GM21619 (cell line): ENCODE results near the gene SLC6A8.

Source experiments
- ATAC-seq: cut with Tn5 transposase; IDR thresholded peaks from one replicate; pipeline ENCODE4 v1.9.1; 2021; ENCODE audit not compliant: unreplicated experiment

The SLC6A8 gene

DNA sequence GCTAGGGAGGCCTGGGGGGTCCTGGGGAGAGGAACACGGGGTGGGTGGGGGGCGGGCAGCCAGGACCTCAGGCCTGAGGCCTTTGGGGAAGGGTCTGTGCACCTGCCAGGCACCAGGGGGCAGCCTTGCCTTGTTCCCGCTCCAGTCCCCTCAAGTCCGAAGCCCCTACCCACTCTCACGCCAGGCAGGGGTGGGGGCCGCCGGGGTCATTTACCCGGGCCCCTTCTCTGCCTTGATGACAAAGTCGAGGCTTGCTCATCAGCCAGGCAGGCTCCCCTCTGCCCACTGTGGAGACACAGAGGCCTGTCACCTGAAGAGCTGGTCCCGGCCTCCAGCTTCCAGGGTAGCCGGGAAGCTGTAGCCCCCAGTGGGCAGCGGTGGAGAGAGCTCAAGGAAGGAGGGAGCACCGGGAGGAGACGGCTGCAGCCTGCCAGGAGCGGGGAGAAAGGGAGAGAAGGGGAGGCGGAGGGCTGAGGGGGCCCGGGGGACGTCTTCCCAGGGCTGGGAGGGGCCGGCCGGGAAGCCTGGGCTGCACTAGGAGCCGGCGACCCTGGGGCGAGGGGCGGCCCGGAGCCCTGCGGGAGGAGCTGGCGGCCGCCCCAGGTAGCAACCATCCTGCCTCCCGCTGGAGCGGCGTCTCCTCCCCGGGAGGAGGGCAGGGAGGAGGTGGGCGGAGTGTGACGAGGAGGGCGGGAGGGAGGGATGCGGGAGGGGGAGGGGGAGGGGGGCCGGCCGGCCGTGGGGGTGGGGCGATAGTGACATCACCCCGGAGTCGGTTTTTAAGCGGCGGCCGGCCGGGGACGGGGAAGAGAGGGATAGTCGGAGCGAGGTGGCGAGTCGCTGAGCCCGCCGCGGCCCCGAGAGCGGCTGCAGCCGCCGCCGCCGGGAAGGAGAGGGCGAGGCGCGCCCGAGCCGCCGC is at the start of gene SLC6A8:
TSS of gene SLC6A8 (plus strand) at position 806 of the 919 bp plus-strand sequence. CDS start 649 bp downstream, outside the sequence.
- ATAC-seq: no peak

DNA sequence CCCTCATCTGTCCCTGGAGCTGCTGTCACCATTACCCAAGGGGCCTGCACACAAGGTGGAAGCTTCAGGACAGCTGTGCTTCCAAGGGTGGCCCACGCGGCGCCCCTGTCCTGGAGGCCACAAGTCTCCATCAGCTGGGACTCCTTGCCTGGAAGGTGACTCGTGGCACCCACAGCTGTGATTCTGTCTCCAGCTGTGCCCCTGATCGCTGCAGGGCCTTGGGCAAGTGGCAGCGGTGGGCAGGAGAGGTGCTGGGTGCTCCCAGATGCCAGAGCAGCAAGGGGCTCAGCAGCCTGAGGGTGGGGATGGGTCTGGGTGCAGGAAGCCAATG is 49.7 kb upstream of the SLC6A8 start:
- ATAC-seq: no peak

DNA sequence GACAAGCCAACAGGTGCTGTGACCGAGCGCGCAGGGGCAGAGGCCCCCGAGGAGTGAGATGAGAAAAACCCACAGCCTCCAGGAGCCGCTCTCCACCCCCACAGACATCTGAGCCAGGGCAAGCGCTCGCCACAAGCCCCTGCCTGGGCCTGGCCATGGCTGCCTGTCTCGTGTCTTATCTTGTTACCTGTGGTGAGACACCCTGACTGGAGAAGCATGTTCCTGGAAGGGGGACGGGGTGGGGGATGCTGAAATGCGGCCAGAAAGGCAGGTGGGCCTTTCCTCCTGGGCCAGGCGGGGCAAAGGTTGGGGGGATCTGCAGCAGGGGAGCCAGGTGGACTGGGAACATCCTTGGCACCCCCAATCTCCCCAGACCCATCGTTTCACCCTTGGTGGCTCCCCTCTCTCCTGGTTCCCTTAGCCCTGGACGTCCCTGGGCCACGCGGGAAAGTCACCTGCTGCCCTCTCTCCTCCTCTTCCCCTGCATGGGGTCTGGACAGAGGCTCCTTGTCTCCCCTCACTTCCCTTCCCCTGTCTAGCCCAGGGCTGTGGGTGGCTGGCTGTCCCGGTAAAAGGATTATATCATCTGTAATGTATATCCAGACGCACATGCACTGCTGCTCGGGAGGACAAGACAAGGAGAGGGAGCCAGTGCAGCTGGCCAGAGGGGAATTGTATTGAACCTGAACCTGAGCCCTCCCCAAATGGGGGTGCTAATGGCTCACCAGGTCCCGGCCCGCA is 49.1 kb upstream of the SLC6A8 start:
- ATAC-seq: no peak

DNA sequence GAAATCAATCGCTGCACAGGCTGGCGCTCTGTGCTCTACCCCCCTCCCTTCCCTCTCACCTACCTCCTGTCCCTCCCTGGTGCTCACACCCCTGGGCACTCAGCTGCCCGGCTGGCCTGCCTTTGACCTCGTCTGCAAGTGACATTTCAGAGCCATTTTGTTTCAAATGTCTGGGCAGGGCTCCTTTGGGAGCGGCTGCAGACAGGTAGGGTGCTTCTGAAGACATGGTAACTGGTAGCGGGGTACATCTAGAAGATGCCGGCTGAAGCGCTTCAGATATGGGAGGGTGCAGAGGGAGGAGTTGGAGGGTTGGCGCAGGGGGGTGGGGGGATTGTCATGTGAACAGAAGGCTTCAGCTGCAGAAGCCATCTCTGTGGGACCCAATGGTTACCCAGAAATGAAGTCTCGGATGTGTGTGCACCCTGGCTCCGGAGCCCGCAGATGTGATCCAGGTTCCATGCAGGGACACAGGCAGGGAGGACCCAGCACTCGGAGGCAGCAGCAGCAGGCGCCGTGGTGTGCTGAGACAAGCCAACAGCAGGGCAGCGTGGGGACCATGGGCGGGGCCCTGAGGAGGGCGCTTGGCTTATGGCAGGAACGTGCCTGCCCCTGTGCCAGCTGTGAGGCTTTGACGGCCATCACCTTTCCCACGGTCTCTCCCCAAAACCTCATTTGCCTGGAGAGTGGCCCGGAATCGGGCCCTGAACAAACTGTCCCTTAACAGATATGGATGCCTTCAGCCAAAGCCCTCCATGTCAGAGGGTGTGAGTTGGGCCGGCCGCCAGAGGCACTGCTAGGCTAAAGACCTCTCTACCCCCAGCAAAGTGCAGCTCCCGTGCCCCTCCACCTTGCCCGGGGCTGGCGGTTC is 48.3 kb upstream of the SLC6A8 start:
- no peak for ATAC-seq

DNA sequence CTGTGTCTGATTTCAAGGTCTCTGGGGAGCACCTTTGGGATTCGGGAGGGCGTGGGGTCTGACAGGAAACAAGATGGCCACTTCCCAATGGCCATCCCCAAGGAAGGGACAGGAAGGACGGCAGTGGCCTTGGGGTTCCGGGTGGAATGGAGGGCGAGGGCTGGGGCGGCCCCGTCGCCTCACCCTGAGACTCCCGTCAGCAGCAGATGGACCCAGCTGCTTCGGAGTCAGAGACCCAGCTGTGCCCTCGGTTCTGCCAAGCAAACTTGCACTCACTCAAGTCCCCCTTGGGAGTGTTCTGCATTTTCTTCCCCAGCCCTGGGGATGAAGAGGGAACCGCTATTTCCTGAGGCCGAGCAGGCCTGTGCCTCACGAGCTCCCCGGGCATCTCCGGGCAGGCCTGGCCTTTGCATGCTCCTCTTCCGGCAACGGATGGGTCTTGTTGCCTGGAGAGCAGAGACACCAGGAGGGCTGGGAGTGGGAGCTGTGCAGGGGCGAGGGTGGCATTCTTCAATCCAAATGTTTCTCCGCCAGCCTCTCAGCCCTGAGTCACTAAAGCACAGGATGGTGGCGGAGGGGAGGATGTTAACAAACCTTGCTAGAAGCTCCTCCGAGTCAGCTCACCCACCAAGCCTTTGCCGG is 47.6 kb upstream of the SLC6A8 start:
- no peak for ATAC-seq

DNA sequence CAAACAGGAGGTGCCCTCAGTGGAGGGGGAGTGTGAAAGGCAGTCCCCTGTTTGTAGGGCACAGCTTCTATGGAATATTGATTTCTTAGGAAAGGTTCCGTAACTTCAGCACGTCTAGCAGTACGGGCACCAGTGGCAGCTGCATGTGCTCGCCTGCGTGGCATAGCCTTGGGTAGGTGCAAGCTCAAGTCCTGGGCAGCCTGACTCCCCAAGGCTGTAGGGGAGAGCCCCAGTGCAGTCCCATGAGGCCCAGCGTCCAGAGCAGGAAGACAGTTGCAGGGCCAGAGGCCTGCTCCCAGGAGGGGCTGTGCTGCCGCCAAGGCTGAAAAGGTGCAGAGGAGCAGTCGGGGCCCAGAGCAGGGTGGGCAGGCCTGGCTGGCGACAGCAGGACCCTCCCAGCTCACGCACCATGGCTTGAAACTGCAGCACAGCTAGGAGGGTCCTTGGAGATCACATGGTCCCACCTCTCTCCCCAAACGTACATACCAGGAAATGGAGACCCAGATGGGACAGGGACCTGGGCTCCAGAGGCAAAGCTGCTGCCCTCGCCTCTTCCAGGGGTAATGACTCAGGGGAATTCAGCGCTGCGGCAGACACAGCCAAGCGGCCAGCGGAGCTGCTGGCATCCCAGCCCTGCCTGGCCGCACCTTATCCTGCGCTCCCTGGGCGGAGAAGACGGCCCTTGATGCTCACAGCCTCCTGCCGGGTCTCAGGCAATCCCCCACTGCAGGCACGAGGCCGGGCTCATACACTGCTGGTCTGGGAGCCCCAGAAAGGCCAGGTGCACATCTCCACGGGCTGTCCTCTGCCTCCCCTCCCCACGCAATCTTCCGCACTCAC is 46.8 kb upstream of the SLC6A8 start:
- no peak for ATAC-seq

DNA sequence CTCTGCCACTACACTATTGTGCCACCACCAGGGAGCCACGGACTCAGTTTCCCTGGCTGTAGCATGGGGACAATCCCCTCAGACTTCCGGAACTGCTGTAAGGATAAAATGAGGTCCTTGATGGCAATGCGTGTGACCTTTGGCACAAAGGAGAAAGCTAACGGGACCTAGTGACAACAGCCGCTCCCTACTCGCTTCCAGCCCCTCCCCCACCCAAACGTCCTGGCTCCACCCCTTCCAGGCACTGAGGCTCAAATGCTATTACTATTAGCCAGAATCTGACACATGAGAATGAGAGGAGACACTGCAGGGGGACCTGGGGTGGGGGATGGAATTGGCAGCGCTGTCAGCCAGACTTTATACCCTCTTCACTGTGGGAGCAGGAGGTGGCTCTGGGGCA is 46.1 kb upstream of the SLC6A8 start:
- ATAC-seq: no peak

DNA sequence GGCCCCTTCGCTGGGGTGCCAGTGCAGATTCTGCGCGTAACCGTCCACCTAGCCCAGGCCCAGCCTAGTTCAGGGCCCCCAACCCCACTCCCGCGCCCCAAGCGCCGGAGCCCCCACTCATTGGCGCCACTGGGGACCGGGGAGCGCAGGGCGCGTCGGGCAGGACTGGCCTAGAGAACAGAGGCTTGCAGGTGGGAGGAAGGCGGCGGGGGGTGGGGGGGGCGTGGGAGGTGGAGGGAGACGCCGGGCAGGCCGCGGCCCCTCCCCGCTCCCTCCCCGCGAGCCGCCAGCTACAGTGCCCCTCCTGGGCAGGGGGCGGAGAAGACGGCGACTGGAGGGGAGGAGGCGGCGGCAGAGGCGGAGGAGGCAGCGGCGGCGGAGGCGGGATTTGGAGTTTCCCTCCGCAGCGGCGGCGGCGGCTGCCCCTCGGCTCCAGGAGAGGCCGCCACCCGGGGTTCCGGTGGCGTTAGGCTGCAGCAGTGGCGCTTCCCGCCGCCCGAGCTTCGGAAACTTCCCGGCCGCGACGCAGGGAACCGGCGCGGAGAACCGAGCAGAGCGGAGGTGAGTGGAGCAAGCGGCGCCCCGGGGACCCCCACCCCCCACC is 45.6 kb upstream of the SLC6A8 start:
- no peak for ATAC-seq

DNA sequence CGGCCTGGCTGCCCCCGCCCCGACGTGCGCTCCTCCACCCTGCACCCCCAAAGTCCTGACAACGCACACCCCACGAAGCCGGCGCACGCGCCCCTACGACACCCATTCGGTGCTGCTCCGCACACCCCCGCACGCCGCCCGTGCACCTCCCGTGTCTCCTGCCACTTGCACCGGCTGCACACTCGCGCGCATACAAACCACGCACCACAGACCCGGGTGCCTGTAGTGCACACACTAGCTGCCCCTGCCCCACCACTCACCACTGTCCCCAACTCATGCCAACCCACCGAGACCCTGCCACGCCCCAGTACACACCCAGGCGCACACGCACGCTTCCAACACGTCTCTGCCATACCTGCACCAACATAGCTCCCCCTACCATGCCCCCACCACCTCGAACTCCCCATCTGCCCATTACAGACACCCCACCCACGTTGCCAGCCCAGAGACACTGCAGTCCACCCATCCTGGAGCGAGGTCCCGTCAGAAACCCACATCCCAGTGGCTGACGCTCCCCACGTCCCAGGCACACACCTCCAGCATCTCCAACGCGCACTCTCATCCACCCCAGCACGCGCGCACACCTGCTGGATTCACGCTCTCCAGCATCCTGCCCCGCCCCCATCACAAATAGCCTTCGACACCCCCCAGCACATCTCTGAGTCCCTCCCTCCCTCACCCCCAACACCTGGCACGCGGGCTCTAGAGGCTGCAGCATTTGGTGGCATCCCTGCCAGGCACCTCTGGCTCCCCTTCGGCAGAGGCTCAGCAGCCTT is 44.9 kb upstream of the SLC6A8 start:
- ATAC-seq: no peak

DNA sequence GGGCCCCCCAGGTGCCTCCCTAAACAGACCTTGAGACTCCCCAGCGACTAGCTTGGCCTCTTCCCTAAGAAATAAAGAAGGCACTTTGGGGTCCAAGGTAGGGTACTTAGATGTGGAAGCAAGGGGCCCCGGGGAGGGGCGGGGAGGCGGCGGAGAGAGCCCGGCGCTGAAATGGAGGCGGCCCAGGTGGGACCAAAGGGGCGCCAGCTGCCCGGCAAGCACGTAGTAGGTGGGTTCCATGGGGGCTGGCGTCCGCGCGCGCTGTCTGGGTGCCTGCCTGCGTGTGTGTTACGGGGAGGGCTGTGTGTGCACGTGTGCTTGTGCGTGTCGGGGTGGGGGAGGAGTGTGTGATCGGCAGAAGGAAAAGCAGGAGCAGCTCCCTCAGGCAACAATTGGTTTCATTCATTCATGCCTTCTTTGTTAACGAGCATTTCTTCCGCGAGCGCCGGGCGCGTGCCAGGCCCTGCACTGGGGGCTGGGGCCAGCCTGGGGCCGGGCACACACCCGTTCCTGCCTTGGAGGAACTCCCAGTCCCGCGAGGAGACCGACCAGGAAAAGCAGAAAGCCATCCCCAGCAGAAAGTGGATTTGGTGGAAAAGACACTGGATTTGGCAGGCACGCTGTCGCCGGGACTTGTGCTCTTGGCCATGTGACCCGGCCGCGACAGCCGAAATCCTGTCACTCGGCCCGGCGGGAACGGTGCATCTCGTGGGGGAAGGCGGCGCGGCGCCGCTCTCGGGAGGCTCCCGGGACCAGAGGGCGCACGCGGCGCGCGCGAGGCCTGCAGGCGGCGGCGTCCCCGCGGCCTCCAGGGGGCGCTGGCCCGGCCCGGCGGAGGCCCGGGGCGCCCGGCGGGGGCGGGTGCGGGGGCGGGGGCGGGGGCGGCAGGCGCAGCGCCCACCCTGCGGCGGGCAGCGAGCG is 44.0 kb upstream of the SLC6A8 start:
- ATAC-seq: no peak

DNA sequence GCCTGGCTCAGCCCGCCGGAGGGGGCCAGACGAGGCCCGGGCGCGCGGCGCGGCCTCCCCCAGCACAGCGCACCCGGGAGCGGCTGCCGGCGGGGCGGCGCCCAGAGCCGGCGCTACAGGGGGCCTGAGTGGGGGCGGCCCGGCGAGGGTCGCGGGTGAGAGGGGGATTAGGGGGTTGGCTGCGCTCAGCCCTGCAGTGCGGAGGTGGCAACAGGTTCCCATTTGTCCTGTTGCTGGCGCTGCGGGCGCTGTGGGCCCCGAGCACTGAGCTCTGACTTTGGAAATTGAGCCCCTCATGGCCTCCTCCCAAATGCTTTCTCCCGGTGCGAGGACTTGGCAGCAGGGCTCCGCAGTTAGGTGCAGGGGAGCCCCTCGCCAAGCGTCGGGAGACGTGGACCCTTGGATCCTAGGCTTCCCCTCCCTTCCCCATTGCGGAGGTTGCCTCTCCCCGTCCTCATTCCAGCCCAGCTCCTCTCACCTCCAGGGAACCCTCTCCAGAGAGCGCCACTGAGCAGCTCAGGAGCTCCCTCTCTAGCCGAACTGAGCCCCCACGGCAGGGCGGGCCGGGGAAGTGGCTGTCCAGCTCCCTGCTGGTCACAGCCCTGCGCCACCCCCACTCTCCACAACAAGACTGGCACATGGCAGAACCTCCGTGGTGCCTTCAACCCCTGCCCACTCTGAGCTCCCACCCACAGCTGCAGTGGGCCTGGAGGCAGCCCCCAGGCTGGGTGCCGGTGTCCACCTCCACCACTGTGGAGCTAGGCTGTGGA is 43.2 kb upstream of the SLC6A8 start:
- ATAC-seq: no peak

DNA sequence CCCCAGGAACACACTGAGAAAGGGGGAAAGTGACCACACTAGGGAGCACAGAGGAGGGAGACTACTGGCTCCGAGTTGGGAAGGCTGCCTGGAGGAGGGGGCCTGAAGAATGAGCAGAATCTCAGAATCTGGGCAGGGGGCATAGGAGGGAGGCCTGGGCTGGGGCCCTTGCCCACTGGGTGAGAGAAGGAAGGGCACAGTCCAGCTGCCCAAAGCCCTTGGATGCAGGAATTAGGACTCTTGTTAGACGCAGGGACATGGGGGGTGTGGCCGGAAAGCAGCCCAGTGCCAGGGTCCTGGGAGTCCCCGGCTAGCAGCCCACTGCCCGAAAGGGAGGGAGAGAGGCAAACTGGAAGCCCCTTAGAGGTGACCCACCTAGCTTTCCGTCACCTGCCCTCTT is 42.6 kb upstream of the SLC6A8 start:
- no peak for ATAC-seq

DNA sequence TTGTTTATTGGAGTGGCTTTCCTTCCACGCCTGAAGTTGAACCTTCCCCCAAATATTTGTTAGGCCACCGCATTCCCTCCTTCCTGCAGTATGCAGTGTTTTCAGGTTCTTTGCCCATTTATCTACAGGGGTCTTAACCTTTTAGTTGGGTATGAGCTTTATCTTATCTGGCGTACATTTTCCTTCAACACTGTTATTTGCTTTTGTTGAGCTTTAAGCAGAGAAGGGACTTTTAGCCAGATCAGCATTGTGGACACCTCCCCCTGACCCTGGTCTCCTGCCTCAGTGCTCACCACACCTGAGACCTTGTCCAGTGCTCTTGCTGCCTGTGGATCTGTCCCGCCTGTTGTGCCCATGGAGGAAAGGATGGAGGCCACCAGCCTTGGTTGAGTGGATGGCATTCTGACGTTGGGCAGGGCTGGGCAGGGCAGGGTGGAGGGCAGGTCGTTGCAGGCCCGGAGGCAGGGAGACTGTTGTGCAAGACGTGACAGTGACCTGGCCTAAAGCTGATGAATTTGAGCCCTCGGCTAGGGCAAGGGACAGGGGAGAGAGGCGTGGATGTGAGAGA is 41.7 kb upstream of the SLC6A8 start:
- no peak for ATAC-seq

DNA sequence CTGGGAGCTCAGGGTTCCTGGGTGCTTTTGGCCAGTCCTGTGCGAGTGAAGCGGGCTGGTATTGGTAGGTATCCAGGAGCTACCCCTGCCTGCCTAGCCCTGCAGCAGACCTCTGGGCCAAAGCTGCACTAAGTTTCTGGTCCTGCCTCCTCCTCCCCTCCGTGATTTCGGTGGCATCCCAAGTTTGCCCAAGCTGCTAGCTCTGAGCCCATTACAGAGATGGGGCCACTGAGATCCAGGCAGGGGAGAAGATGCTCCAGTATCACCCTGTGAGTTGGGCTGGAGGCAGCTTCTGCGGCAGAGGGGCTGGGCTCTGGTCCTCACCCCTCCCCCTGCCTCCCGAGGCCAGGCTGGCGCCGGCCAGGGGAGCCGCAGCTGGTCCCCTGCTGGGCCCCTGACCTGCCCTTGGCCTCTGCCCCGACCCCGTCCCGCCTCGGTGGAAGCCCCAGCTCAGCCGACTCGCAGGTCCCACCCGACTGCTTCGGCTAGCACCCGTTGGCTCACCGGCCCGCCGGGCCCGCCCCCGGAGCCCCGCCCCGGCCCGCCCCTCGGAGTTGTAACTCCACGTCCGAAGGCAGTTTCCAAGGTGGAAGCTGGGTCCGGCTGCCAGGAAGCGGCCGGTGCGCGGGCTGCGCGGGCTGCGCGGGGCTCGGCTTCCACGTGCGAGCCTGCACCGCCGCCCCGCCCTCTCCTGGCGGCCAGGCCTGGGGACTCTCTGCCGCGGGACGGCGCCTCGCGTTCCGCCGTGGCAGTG is 40.9 kb upstream of the SLC6A8 start, which contains the start of gene DUSP9:
TSS of gene DUSP9 (plus strand) at position 584 of the 754 bp plus-strand sequence. CDS start 751 bp downstream, outside the sequence.
- no peak for ATAC-seq

DNA sequence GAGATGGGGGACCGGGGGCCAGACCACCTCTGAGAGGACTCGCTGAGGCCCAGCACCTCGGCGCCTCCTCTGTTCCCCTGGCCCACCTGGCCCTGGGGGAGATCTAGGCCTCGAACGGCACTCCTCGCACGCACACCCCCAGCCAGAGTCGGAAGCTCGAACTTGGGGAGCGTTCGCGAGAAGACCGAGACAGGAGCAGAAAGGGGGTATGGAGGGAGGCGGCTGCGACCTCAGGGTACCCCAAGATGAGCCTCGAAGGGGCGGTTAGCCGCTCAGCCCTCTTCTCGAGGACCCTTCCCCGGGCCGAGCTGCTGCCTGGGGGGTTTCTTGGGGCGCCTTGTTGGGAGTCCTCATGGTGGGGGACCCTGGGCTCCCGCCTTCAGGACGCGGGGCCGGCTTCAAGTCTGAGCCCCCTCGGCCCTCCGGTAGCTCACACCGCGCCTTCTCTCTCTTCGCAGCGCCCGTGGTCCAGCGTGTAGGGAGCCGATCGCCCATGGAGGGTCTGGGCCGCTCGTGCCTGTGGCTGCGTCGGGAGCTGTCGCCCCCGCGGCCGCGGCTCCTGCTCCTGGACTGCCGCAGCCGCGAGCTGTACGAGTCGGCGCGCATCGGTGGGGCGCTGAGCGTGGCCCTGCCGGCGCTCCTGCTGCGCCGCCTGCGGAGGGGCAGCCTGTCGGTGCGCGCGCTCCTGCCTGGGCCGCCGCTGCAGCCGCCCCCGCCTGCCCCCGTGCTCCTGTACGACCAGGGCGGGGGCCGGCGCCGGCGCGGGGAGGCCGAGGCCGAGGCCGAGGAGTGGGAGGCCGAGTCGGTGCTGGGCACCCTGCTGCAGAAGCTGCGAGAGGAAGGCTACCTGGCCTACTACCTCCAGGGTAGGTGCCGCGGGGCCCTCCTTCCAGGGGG is 40.0 kb upstream of the SLC6A8 start:
- no peak for ATAC-seq
